Cardiac fibroblast (primary cell): ENCODE results near the gene MSL3B.

ENCODE experiments used
- DNase-seq, 2 donors: peaks; one replicate each; pipeline versions ENCODE4 v3.0.0 to v3.0.0-alpha.2; 2010; ENCODE audit warnings: low read depth in 2 of 2
- H3K4me3 ChIP-seq, 2 donors: replicated peaks in 1 of 2; 1 replicate in 1 of 2; 2 replicates in 1 of 2; pipeline ENCODE4 v1.5.1; 2011; ENCODE audit warnings: low read depth in 2 of 2, low read length in 2 of 2, mild to moderate bottlenecking in 2 of 2, moderate library complexity in 1 of 2
- CTCF ChIP-seq: IDR thresholded peaks from one replicate; pipeline ENCODE4 v1.5.1; 2011; ENCODE audit warnings: low read depth, mild to moderate bottlenecking, low read length, inconsistent platforms

Gene MSL3B

GRCh38 chr2:233837694-233838229 lies 30.4 kb downstream of the MSL3B start:
- no peak for TF ChIP-seq CTCF
- no peak overlapping the region for H3K4me3 ChIP-seq
- no peak for DNase-seq

GRCh38 chr2:233836359-233836758 lies 31.8 kb downstream of the MSL3B start:
- no peak overlapping the region for H3K4me3 ChIP-seq
- DNase-seq = no peak
- TF ChIP-seq CTCF = no peak

GRCh38 chr2:233835230-233836186 lies 32.7 kb downstream of the MSL3B start:
- DNase-seq = no peak
- no peak overlapping the region for H3K4me3 ChIP-seq
- TF ChIP-seq CTCF = no peak

GRCh38 chr2:233833345-233833744 lies 34.8 kb downstream of the MSL3B start:
- TF ChIP-seq CTCF = no peak
- DNase-seq = peak in 1 of 2 donors; percentile 36
- no peak overlapping the region for H3K4me3 ChIP-seq

- peak; percentile 62 to 82 for DNase-seq
- no peak overlapping the region for H3K4me3 ChIP-seq
- peak; percentile 33 for TF ChIP-seq CTCF
Observed at GRCh38 chr2:233832869-233833311, 35.3 kb downstream of the MSL3B start.

- no peak for TF ChIP-seq CTCF
Observed at GRCh38 chr2:233832414-233832813, 35.8 kb downstream of the MSL3B start.

More at GRCh38 chr2:233832414-233832813, 35.8 kb downstream of the MSL3B start:
- H3K4me3 ChIP-seq = no peak overlapping the region
- DNase-seq = peak; percentile 48 to 57
